HepG2 (cell line): ENCODE data around the gene MEI1. TPM values are rescaled to one million over a fixed set of nuclear protein-coding genes. Genes with fewer than 3 reads are reported as not detected.

Experiments
- AHDC1 ChIP-seq: sonication (generic); formaldehyde crosslinking; IDR thresholded peaks from 2 replicates; pipeline ENCODE4 v1.5.1; 2020; ENCODE audit warnings: mild to moderate bottlenecking, missing genetic modification reagents, borderline replicate concordance
- IKZF5 ChIP-seq: IDR thresholded peaks from 2 replicates; pipeline ENCODE4 v1.6.1; 2018; ENCODE audit warnings: missing genetic modification reagents, mild to moderate bottlenecking, missing compliant biosample characterization
- NFKB2 ChIP-seq: sonication (generic); formaldehyde crosslinking; IDR thresholded peaks from 2 replicates; pipeline ENCODE4 v1.4.0; 2020; ENCODE audit warnings: missing genetic modification reagents, borderline replicate concordance
- RFX5 ChIP-seq: IDR thresholded peaks from 2 replicates; pipeline ENCODE4 v1.6.1; 2011; ENCODE audit warnings: low read depth, low read length, improper control_type of control experiment
- ZBTB40 ChIP-seq, 2 experiments: fragments of 450-650 bp in 1 of 2; sonication (generic) in 1 of 2; formaldehyde crosslinking in 1 of 2; IDR thresholded peaks; 2 replicates each; pipeline versions ENCODE4 v1.6.1 to v1.8.0; 2016 to 2022; ENCODE audit warnings: antibody characterized with exemption in 1 of 2, mild to moderate bottlenecking in 1 of 2, missing genetic modification reagents in 1 of 2
- ZFP90 ChIP-seq: sonication (generic); formaldehyde crosslinking; IDR thresholded peaks from 2 replicates; pipeline ENCODE4 v1.8.0; 2022; ENCODE audit warnings: missing genetic modification reagents, mild to moderate bottlenecking, inconsistent platforms, borderline replicate concordance
- ZNF589 ChIP-seq: sonication (generic); formaldehyde crosslinking; conservative IDR thresholded peaks from 2 replicates; pipeline ENCODE4 v1.8.0; 2022; ENCODE audit warnings: mild to moderate bottlenecking, moderate library complexity, missing genetic modification reagents
- ZNF615 ChIP-seq: sonication (generic); formaldehyde crosslinking; IDR thresholded peaks from 2 replicates; pipeline ENCODE4 v1.5.0; 2020; ENCODE audit warnings: mild to moderate bottlenecking, missing genetic modification reagents, borderline replicate concordance
- ZNF678 ChIP-seq: sonication (generic); formaldehyde crosslinking; IDR thresholded peaks from 2 replicates; pipeline ENCODE4 v1.4.0; 2020; ENCODE audit warnings: mild to moderate bottlenecking, missing genetic modification reagents
- polyA plus RNA-seq, 8 experiments: library from polyadenylated mRNA; depleted of rRNA in 3 of 8; stranded (reverse) in 7 of 8; unstranded in 1 of 8; fragments of >200 nt; fragmentation: Illumina TruSeq in 4 of 8; extraction: Trizol in 4 of 8; gene quantifications; 2 replicates each; pipeline versions ENCODE4 v1.2.1 to v1.2.3, GENCODE V29; 2011 to 2016; ENCODE audit warnings: low read depth in 4 of 8, missing spikeins in 1 of 8, mixed read lengths in 1 of 8; ENCODE audit not compliant: insufficient read depth in 1 of 8
- total RNA-seq, 5 experiments: library from RNA; depleted of rRNA; stranded (reverse); fragments of >200 nt; fragmentation: Illumina TruSeq; extraction: Trizol; gene quantifications; 2 replicates each; pipeline ENCODE4 v1.2.3, GENCODE V29; 2016; ENCODE audit warnings: low read depth in 1 of 5

MEI1 gene
- total and polyA plus RNA-seq, 2 of the 13 experiments (the other 11 are each of a cell fraction or from before 2014, with no cell fraction given), result 0.75 to 1.9 TPM

- TF ChIP-seq ZNF589 (CRISPR knock-in tag) (no peak), IKZF5 (peak; percentile 41; the same call in 1 of the 2 replicates), ZNF678 (CRISPR knock-in tag) (no peak), NFKB2 (peak; percentile 40; the same call in 1 of the 2 replicates), AHDC1 (CRISPR knock-in tag) (no peak), ZFP90 (CRISPR knock-in tag) (0 out of 2 replicates have a peak, but pooled peaks have one; percentile 24), ZBTB40 (IDR thresholded peaks at IDR 0.05) (no peak), ZBTB40 (CRISPR knock-in tag; IDR thresholded peaks at IDR 0.05) (no peak), RFX5 (no peak), ZNF615 (CRISPR knock-in tag) (no peak)
Observed at GRCh38 chr22:41697126-41697775, 2.1 kb upstream of the MEI1 start (continued).
